ENCODE results near the gene TPK1.

The TPK1 gene

DNA sequence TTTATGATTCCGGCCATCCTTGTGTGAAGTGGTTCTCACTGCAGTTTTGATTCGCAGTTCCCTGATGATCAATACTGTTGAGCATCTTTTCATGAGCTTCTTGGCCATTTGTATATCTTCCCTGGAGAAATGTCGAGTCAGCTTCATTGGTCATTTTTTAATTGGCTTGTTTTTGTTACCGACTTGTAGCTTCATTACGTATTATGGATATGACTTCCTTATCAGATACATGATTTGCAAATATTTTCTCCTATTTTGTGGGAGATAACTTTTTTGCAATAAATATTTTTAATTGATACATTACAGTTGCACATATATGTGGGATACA is 27.4 kb upstream of the TPK1 start:
- H3K79me2 ChIP-seq (ENCODE audit: control insufficient read depth, low read length): no peaks in the 10 kb centered on the region
- no peaks in the 10 kb centered on the region for H3F3A ChIP-seq (ENCODE audit: control insufficient read depth, insufficient read depth)
- no peak overlapping the region for H3K27ac ChIP-seq (ENCODE audit: low read depth, low read length)
- no peak overlapping the region for H3K4me2 ChIP-seq (ENCODE audit: low read length)
- H4K20me1 ChIP-seq (ENCODE audit: control insufficient read depth, insufficient read depth, low read depth, low read length): no peaks in the 10 kb centered on the region
- H3K9me3 ChIP-seq (ENCODE audit: control insufficient read depth, insufficient read depth, low read length): no peaks in the 10 kb centered on the region
- peaks cover 7% of the 10 kb centered on the region; the same call in 1 of the 2 replicates for H3K27me3 ChIP-seq (ENCODE audit: control insufficient read depth, low read length)
- H3K4me1 ChIP-seq (ENCODE audit: control insufficient read depth, low read length): no peaks in the 10 kb centered on the region
- no peak for TF ChIP-seq EZH2phosphoT487 (IDR thresholded peaks at IDR 0.05; ENCODE audit: borderline replicate concordance, low read length)
- TF ChIP-seq, protein P1, sequence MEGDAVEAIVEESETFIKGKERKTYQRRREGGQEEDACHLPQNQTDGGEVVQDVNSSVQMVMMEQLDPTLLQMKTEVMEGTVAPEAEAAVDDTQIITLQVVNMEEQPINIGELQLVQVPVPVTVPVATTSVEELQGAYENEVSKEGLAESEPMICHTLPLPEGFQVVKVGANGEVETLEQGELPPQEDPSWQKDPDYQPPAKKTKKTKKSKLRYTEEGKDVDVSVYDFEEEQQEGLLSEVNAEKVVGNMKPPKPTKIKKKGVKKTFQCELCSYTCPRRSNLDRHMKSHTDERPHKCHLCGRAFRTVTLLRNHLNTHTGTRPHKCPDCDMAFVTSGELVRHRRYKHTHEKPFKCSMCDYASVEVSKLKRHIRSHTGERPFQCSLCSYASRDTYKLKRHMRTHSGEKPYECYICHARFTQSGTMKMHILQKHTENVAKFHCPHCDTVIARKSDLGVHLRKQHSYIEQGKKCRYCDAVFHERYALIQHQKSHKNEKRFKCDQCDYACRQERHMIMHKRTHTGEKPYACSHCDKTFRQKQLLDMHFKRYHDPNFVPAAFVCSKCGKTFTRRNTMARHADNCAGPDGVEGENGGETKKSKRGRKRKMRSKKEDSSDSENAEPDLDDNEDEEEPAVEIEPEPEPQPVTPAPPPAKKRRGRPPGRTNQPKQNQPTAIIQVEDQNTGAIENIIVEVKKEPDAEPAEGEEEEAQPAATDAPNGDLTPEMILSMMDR (IDR thresholded peaks at IDR 0.05; ENCODE audit: low read depth, low read length, poor library complexity, severe bottlenecking): no peak
- H3K4me3 ChIP-seq (ENCODE audit: low read length): no peak overlapping the region
- H3K36me3 ChIP-seq (ENCODE audit: control insufficient read depth, low read length): no peaks in the 10 kb centered on the region
- no peaks in the 10 kb centered on the region for H3K9me2 ChIP-seq (replicated peaks; ENCODE audit: control insufficient read depth, low read length)

DNA sequence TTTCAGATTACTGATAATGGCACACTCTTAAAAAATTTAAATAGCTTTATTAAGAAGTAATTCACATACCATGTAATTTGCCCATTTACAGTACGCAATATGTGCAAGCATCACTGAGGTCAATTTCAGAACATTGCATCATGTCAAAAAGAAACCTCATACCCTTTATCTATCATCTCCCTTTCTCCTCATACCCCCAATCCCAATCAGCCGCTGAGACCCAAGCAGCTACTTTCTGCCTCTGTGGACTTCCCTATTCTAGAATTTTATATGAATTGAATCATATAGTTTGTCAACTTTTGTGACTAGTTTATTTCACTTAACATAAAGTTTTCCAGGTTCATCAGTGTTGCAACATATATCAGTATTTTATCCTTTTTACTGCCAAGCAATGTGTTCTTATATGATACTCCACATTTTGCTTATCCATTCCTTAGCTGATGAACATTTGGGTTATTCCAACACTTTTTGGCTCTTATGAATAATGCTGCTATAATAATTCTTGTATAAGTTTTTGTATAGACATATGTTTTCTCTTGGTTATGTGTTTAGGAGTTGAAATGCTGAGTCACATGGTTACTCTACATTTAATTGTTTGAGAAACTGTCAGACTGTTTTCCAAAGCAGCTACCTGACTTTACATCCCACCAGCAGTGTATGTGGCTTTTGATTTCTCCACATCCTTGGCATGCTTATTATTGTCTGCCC is 26.9 kb upstream of the TPK1 start:
- H3F3A ChIP-seq (ENCODE audit: control insufficient read depth, insufficient read depth): no peaks in the 10 kb centered on the region
- no peaks in the 10 kb centered on the region for H3K36me3 ChIP-seq (ENCODE audit: control insufficient read depth, low read length)
- H3K4me3 ChIP-seq (ENCODE audit: low read length): no peak overlapping the region
- no peak for TF ChIP-seq EZH2phosphoT487 (IDR thresholded peaks at IDR 0.05; ENCODE audit: borderline replicate concordance, low read length)
- TF ChIP-seq, protein P1 (IDR thresholded peaks at IDR 0.05; ENCODE audit: low read depth, low read length, poor library complexity, severe bottlenecking): no peak
- no peaks in the 10 kb centered on the region for H3K4me1 ChIP-seq (ENCODE audit: control insufficient read depth, low read length)
- H3K27ac ChIP-seq (ENCODE audit: low read depth, low read length): no peak overlapping the region
- H3K4me2 ChIP-seq (ENCODE audit: low read length): no peak overlapping the region
- no peaks in the 10 kb centered on the region for H3K79me2 ChIP-seq (ENCODE audit: control insufficient read depth, low read length)
- no peaks in the 10 kb centered on the region for H4K20me1 ChIP-seq (ENCODE audit: control insufficient read depth, insufficient read depth, low read depth, low read length)
- no peaks in the 10 kb centered on the region for H3K9me3 ChIP-seq (ENCODE audit: control insufficient read depth, insufficient read depth, low read length)
- peaks cover 7% of the 10 kb centered on the region; the same call in 1 of the 2 replicates for H3K27me3 ChIP-seq (ENCODE audit: control insufficient read depth, low read length)
- H3K9me2 ChIP-seq (replicated peaks; ENCODE audit: control insufficient read depth, low read length): no peaks in the 10 kb centered on the region

DNA sequence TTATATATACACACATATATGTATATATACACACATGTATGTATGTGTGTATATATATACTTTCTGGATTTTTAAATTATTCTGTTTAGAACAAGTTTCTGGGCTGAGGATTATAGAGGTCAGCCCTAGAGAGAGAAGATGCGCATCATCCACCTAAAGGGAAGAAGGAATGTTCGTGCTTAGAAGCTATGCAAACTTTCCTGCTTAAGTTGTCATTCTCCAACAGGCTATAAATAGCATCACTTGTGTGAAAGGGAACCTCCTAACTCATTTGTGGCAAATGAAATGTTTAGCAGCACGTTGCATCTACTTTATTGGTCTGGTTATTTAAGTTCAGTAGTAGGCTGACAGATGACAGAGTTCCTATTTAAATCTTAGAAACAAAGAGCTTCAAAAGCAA is 23.9 kb upstream of the TPK1 start:
- Histone ChIP-seq H3F3A (ENCODE audit: control insufficient read depth, insufficient read depth) (no peaks in the 10 kb centered on the region), H3K27ac (ENCODE audit: low read depth, low read length) (no peak overlapping the region), H4K20me1 (ENCODE audit: control insufficient read depth, insufficient read depth, low read depth, low read length) (no peaks in the 10 kb centered on the region), H3K4me1 (ENCODE audit: control insufficient read depth, low read length) (no peaks in the 10 kb centered on the region), H3K79me2 (ENCODE audit: control insufficient read depth, low read length) (no peaks in the 10 kb centered on the region), H3K9me2 (replicated peaks; ENCODE audit: control insufficient read depth, low read length) (no peaks in the 10 kb centered on the region), H3K27me3 (ENCODE audit: control insufficient read depth, low read length) (peaks cover 5% of the 10 kb centered on the region; the same call in 1 of the 2 replicates), H3K4me2 (ENCODE audit: low read length) (no peak overlapping the region), H3K9me3 (ENCODE audit: control insufficient read depth, insufficient read depth, low read length) (no peaks in the 10 kb centered on the region), H3K4me3 (ENCODE audit: low read length) (no peak overlapping the region), H3K36me3 (ENCODE audit: control insufficient read depth, low read length) (no peaks in the 10 kb centered on the region)
- no peak for TF ChIP-seq EZH2phosphoT487 (IDR thresholded peaks at IDR 0.05; ENCODE audit: borderline replicate concordance, low read length)
- TF ChIP-seq, protein P1 (IDR thresholded peaks at IDR 0.05; ENCODE audit: low read depth, low read length, poor library complexity, severe bottlenecking): no peak

All from DOHH2 (cell line).